ENCODE results near the gene EPB41L3. TPM values are rescaled to one million over a fixed set of nuclear protein-coding genes. Genes with fewer than 3 reads are reported as not detected.

The EPB41L3 gene
- total RNA-seq, 1 experiment from 2014 or later = 0.34 TPM

GRCh38 chr18:5507756-5508155, 36.0 kb downstream of the EPB41L3 start:
- CTCF ChIA-PET = no interaction called here

More at GRCh38 chr18:5507756-5508155, 36.0 kb downstream of the EPB41L3 start:
- no peak overlapping the region for H3K9ac ChIP-seq (ENCODE audit: low read length)
- no peaks in the 10 kb centered on the region for H4K20me1 ChIP-seq (ENCODE audit: insufficient read depth)
- TF ChIP-seq EZH2phosphoT487 (IDR thresholded peaks at IDR 0.05; ENCODE audit: borderline replicate concordance) (no peak), ZBTB33 (IDR thresholded peaks at IDR 0.05; ENCODE audit: extremely low read depth, insufficient replicate concordance, low read length) (no peak), YY1 (IDR thresholded peaks at IDR 0.05; ENCODE audit: extremely low read depth, insufficient replicate concordance, low read depth, low read length) (no peak), EGR1 (IDR thresholded peaks at IDR 0.05; ENCODE audit: low read depth) (no peak), FOSL1 (IDR thresholded peaks at IDR 0.05; ENCODE audit: low read depth) (no peak), POLR2A (IDR thresholded peaks at IDR 0.05; ENCODE audit: borderline replicate concordance, extremely low read depth, insufficient read depth, insufficient read length) (no peak), RAD21 (IDR thresholded peaks at IDR 0.05; ENCODE audit: low read depth) (no peak), TCF7L2 (IDR thresholded peaks at IDR 0.05; ENCODE audit: borderline replicate concordance, extremely low read depth, insufficient read depth, insufficient read length) (no peak), ELF1 (IDR thresholded peaks at IDR 0.05; ENCODE audit: borderline replicate concordance, low read depth) (no peak), ZFX (IDR thresholded peaks at IDR 0.05) (no peak), MAX (IDR thresholded peaks at IDR 0.05) (no peak), SP1 (IDR thresholded peaks at IDR 0.05; ENCODE audit: low read depth) (no peak), REST (IDR thresholded peaks at IDR 0.05; ENCODE audit: low read depth) (no peak), ATF3 (IDR thresholded peaks at IDR 0.05) (no peak), EZH2 (IDR thresholded peaks at IDR 0.05) (no peak), ZNF274 (IDR thresholded peaks at IDR 0.05; ENCODE audit: low read depth, low read length) (no peak)
- H3K4me1 ChIP-seq (ENCODE audit: control insufficient read depth in 1 of 2, insufficient read depth in 2 of 2, low read length in 2 of 2) = no peaks in the 10 kb centered on the region
- no peak overlapping the region for H2AFZ ChIP-seq (ENCODE audit: low read depth, low read length, poor library complexity, severe bottlenecking)
- BruUV-seq (replicated peaks) = no TSS peak
- no peak overlapping the region for H3K27ac ChIP-seq (ENCODE audit: low read depth, low read length)
- no peak overlapping the region for H3K4me3 ChIP-seq (replicated peaks in 1 of 2; ENCODE audit: low read depth in 1 of 2, low read length in 2 of 2)
- H3K9me3 ChIP-seq (ENCODE audit: control insufficient read depth in 1 of 2, insufficient read depth in 1 of 2, low read depth in 1 of 2, low read length in 2 of 2) = peaks cover 5 to 28% of the 10 kb centered on the region in 2 experiments; a peak in 1 of 4 replicates
- intact Hi-C loops (cut with micrococcal nuclease) = no loop called here
- no peaks in the 10 kb centered on the region for H3K9me2 ChIP-seq (ENCODE audit: insufficient read depth)
- no peaks in the 10 kb centered on the region for H3K79me2 ChIP-seq (ENCODE audit: insufficient read depth, low read length)
- RAD21 ChIA-PET (ENCODE audit: low non-redundant PET in 1 of 2, low total read pairs in 2 of 2, uncharacterized antibody in 2 of 2, unreplicated experiment in 2 of 2) = no interaction called here
- DNase-seq (ENCODE audit: low read depth, low spot score) (no peak), ATAC-seq (no peak)
- POLR2A ChIA-PET = no interaction called here
- H3K4me2 ChIP-seq (ENCODE audit: low read length) = no peak overlapping the region
- no peaks in the 10 kb centered on the region for H3K27me3 ChIP-seq (ENCODE audit: insufficient read depth, low read length)
- H3K36me3 ChIP-seq (ENCODE audit: control insufficient read depth in 1 of 2, insufficient read depth in 2 of 2, low read length in 2 of 2) = no peaks in the 10 kb centered on the region

Data from HCT116 (cell line).